K562 (cell line): ENCODE results near the gene E2F3. TPM values are rescaled to one million over a fixed set of nuclear protein-coding genes. Genes with fewer than 3 reads are reported as not detected.

Source experiments
- CCNT2 ChIP-seq: IDR thresholded peaks from 2 replicates; pipeline ENCODE4 v1.6.1; 2011; ENCODE audit warnings: borderline replicate concordance, low read depth, mild to moderate bottlenecking, moderate library complexity, mixed read lengths, low read length; ENCODE audit not compliant: insufficient read length; ENCODE audit errors: extremely low read depth
- CXXC5 ChIP-seq: fragments of 250-450 bp; sonication (Bioruptor Pico); IDR thresholded peaks from 2 replicates; pipeline ENCODE4 v1.8.0; 2022; ENCODE audit warnings: inconsistent platforms, mild to moderate bottlenecking, moderate library complexity
- DACH1 ChIP-seq: fragments of 450-650 bp; IDR thresholded peaks from 2 replicates; pipeline ENCODE4 v1.6.1; 2018; ENCODE audit not compliant: partially characterized antibody
- GTF2A2 ChIP-seq: IDR thresholded peaks from 2 replicates; pipeline ENCODE4 v1.6.1; 2016; ENCODE audit warnings: mild to moderate bottlenecking, missing genetic modification characterization, missing compliant biosample characterization
- ID3 ChIP-seq, 2 experiments: fragments of 250-450 bp in 1 of 2; fragments of 450-650 bp in 1 of 2; sonication (Bioruptor Pico) in 1 of 2; IDR thresholded peaks; 2 replicates each; pipeline versions ENCODE4 v1.6.1 to v1.8.0; 2016 to 2021; ENCODE audit warnings: mild to moderate bottlenecking in 2 of 2, moderate library complexity in 2 of 2, missing compliant biosample characterization in 1 of 2, missing genetic modification characterization in 1 of 2
- ILF3 ChIP-seq: fragments of 450-650 bp; IDR thresholded peaks from 2 replicates; pipeline ENCODE4 v1.6.1; 2018; ENCODE audit warnings: antibody characterized with exemption, mild to moderate bottlenecking, moderate library complexity, borderline replicate concordance
- LEF1 ChIP-seq: fragments of 450-650 bp; IDR thresholded peaks from 2 replicates; pipeline ENCODE4 v1.6.1; 2016; ENCODE audit warnings: mild to moderate bottlenecking
- MAFG ChIP-seq: fragments of 450-650 bp; conservative IDR thresholded peaks from 2 replicates; pipeline ENCODE4 v1.6.1; 2016; ENCODE audit warnings: missing genetic modification characterization, missing compliant biosample characterization
- MBD2 ChIP-seq: sonication (generic); IDR thresholded peaks from 2 replicates; pipeline ENCODE4 v1.6.1; 2016; ENCODE audit warnings: low read depth, borderline replicate concordance
- MCM2 ChIP-seq: fragments of 450-650 bp; IDR thresholded peaks from 2 replicates; pipeline ENCODE4 v1.6.1; 2017; ENCODE audit warnings: low read depth, mild to moderate bottlenecking
- MEIS2 ChIP-seq: fragments of 450-650 bp; IDR thresholded peaks from 2 replicates; pipeline ENCODE4 v1.6.1; 2014; ENCODE audit warnings: mild to moderate bottlenecking; ENCODE audit not compliant: partially characterized antibody
- MTA2 ChIP-seq: fragments of 450-650 bp; IDR thresholded peaks from 2 replicates; pipeline ENCODE4 v1.6.1; 2016; ENCODE audit warnings: low read depth
- NFE2 ChIP-seq: IDR thresholded peaks from 2 replicates; pipeline ENCODE4 v1.6.1; 2014; ENCODE audit warnings: antibody characterized with exemption, low read depth
- NFIC ChIP-seq: fragments of 450-650 bp; IDR thresholded peaks from 2 replicates; pipeline ENCODE4 v1.6.1; 2017; ENCODE audit warnings: mild to moderate bottlenecking, inconsistent platforms
- RAD21 ChIP-seq, 2 experiments: fragments of 250-450 bp in 1 of 2; fragments of 450-650 bp in 1 of 2; sonication (Bioruptor Pico) in 1 of 2; formaldehyde crosslinking in 1 of 2; IDR thresholded peaks in 1 of 2; conservative IDR thresholded peaks in 1 of 2; 2 replicates each; pipeline versions ENCODE4 v1.4.0 to v1.8.0; 2020 to 2022; ENCODE audit warnings: mild to moderate bottlenecking in 2 of 2, moderate library complexity in 1 of 2
- RB1 ChIP-seq: fragments of 450-650 bp; IDR thresholded peaks from 2 replicates; pipeline ENCODE4 v1.6.1; 2017; ENCODE audit warnings: low read depth, mild to moderate bottlenecking
- SAFB2 ChIP-seq: fragments of 200-400 bp; formaldehyde crosslinking; IDR thresholded peaks from 2 replicates; pipeline ENCODE4 v1.6.1; 2018; ENCODE audit warnings: borderline replicate concordance, low read length, low read depth, moderate library complexity; ENCODE audit not compliant: severe bottlenecking
- SIX5 ChIP-seq, 2 experiments: IDR thresholded peaks; 2 replicates each; pipeline ENCODE4 v1.6.1; 2011; ENCODE audit warnings: low read length in 2 of 2, borderline replicate concordance in 1 of 2, low read depth in 1 of 2, mild to moderate bottlenecking in 1 of 2, moderate library complexity in 1 of 2; ENCODE audit not compliant: insufficient read depth in 1 of 2
- TAF9B ChIP-seq: fragments of 450-650 bp; IDR thresholded peaks from 2 replicates; pipeline ENCODE4 v1.6.1; 2018; ENCODE audit warnings: mild to moderate bottlenecking; ENCODE audit not compliant: partially characterized antibody
- WHSC1 ChIP-seq: IDR thresholded peaks from one replicate; pipeline ENCODE4 v1.6.1; 2012; ENCODE audit warnings: low read length, control low read depth, inconsistent platforms
- YBX1 ChIP-seq: fragments of 450-650 bp; IDR thresholded peaks from 2 replicates; pipeline ENCODE4 v1.7.1; 2016; ENCODE audit warnings: mild to moderate bottlenecking
- ZBTB2 ChIP-seq: fragments of 450-650 bp; IDR thresholded peaks from 2 replicates; pipeline ENCODE4 v1.6.1; 2016; ENCODE audit warnings: antibody characterized with exemption
- ZNF140 ChIP-seq: fragments of 250-450 bp; sonication (Bioruptor Pico); IDR thresholded peaks from 2 replicates; pipeline ENCODE4 v1.8.0; 2021; ENCODE audit warnings: moderate library complexity, mild to moderate bottlenecking, inconsistent platforms
- ZNF766 ChIP-seq: fragments of 200-800 bp; sonication (Bioruptor generic); conservative IDR thresholded peaks from 2 replicates; pipeline ENCODE4 v1.6.1; 2016; ENCODE audit warnings: missing genetic modification characterization, missing compliant biosample characterization
- ZNF780A ChIP-seq: fragments of 250-450 bp; sonication (Bioruptor Pico); IDR thresholded peaks from 2 replicates; pipeline ENCODE4 v1.5.0; 2021; ENCODE audit warnings: mild to moderate bottlenecking
- polyA plus RNA-seq, 8 experiments: library from polyadenylated mRNA; depleted of rRNA in 4 of 8; stranded (reverse) in 5 of 8; unstranded in 3 of 8; fragments of >200 nt; fragmentation: Nextera tagmentation in 2 of 8; fragmentation: Illumina TruSeq in 1 of 8; extraction: Ambion mirVana in 2 of 8; extraction: Trizol in 1 of 8; gene quantifications; 2 replicates each; pipeline versions ENCODE4 v1.2.1 to v1.2.3, GENCODE V29; 2011 to 2014; ENCODE audit warnings: inconsistent platforms in 1 of 8, missing spikeins in 1 of 8
- total RNA-seq, 7 experiments: library from RNA; depleted of rRNA in 6 of 7; stranded (reverse); fragments of >200 nt in 6 of 7; fragmentation: Illumina TruSeq in 2 of 7; extraction: Trizol in 2 of 7; gene quantifications; 2 replicates each; pipeline versions ENCODE4 v1.2.1 to v1.2.3, GENCODE V29; 2011 to 2021; ENCODE audit warnings: low replicate concordance in 1 of 7
- TF ChIP-seq, protein P1 (sequence below): fragments of 450-650 bp; formaldehyde crosslinking; IDR thresholded peaks from 2 replicates; pipeline ENCODE4 v1.4.0; 2020; ENCODE audit warnings: mild to moderate bottlenecking, moderate library complexity

Gene E2F3
- total and polyA plus RNA-seq, 9 of the 15 experiments (the other 6 are each of a cell fraction or from before 2014, with no cell fraction given): 11.1 to 44.7 (median 27.2) TPM

DNA sequence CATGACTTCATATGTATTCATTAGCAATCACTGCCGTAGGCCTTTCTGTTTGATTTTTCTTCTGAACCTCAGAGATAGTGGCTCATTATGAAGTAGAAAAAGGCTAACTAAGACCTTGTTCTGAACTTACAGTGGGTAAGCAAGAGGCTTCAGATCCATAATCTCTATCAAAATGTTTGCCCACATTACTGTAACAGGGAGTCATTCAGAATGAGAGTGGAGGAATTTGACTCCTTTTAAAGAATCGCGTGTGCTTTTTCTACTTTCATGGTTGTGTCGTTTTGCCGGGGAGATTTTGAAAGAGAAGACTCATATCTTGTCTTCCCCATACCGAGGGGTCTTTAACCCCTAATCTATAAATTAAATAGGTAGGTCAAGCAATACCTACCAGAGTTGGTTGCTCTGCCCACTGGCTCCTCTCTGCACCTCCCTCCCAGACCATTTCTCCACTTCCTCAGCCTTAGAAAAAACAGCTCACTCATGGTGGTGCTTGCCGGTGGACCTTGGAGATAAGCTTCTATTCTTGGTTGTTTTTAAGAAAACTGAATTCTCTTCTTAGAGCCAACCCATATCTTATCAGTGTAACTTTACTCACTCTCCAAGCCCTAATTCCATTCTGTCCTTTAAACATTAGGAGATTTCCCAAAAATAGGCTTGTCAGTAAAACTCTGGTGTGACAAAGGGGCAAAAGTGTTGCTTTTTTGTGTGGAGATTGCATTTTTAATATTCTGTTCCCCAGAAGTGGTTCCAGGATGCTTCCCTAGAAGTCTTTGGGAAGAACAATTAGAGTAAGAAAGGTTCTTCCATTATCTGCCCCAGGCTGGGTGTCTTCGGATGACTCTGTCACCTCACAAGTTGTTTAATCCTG, 56.6 kb downstream of the E2F3 start (continued):
- TF ChIP-seq GTF2A2 (tag) (no peak), SAFB2 (no peak), YBX1 (no peak), MBD2 (peak; percentile 85), DACH1 (peak; percentile 59), CCNT2 (peak; percentile 79), ZNF766 (CRISPR knock-in tag) (peak; percentile 46), MAFG (tag) (peak; percentile 82), LEF1 (peak; percentile 89), ZNF140 (CRISPR knock-in tag) (no peak), NFE2 (peak; percentile 99), ID3 (CRISPR knock-in tag; IDR thresholded peaks at IDR 0.05) (no peak), ID3 (tag; IDR thresholded peaks at IDR 0.05) (0 out of 2 replicates have a peak, but pooled peaks have one; percentile 20), MEIS2 (peak; percentile 33), SIX5 (IDR thresholded peaks at IDR 0.05; ENCODE audit: borderline replicate concordance in 1 of 2, insufficient read depth in 1 of 2, low read depth in 1 of 2, low read length in 2 of 2) (0 out of 4 replicates have a peak, but pooled peaks of 1 of the 2 experiments have one; percentile 18), MCM2 (no peak), CXXC5 (CRISPR knock-in tag) (peak; percentile 56), ZNF780A (CRISPR knock-in tag) (no peak), WHSC1 (no peak), MTA2 (peak; percentile 88), ILF3 (peak; percentile 27; the same call in 1 of the 2 replicates), TAF9B (peak; percentile 43), RAD21 (CRISPR knock-in tag; conservative IDR thresholded peaks at IDR 0.05 in 1 of 2, IDR thresholded peaks at IDR 0.05 in 1 of 2) (peak in 1 of 2 experiments; percentile 9; a peak in 2 of 4 replicates), RB1 (no peak), NFIC (peak; percentile 65), ZBTB2 (peak; percentile 75; the same call in 1 of the 2 replicates)
- TF ChIP-seq, protein P1, sequence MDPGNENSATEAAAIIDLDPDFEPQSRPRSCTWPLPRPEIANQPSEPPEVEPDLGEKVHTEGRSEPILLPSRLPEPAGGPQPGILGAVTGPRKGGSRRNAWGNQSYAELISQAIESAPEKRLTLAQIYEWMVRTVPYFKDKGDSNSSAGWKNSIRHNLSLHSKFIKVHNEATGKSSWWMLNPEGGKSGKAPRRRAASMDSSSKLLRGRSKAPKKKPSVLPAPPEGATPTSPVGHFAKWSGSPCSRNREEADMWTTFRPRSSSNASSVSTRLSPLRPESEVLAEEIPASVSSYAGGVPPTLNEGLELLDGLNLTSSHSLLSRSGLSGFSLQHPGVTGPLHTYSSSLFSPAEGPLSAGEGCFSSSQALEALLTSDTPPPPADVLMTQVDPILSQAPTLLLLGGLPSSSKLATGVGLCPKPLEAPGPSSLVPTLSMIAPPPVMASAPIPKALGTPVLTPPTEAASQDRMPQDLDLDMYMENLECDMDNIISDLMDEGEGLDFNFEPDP (CRISPR knock-in tag): no peak
